HG03460 (cell line): ENCODE data around the gene CIP2A.
A peak's percentile ranks its signal among the peaks of the same experiment; 100 is the strongest.
"Not testable (repeated sequence)": the region's sequence is repeated elsewhere in the genome, so short reads cannot be mapped to it uniquely, and the experiment has no call there.

Source experiments
- ATAC-seq: cut with Tn5 transposase; IDR thresholded peaks from one replicate; pipeline ENCODE4 v1.9.1; 2021; ENCODE audit not compliant: unreplicated experiment

Gene CIP2A

GRCh38 chr3:108589081-108589997, at the start of gene CIP2A, which contains the start of gene DZIP3:
Gene CIP2A, minus strand, starts transcription at chr3:108589438. Its CDS starts 63 bp downstream, at chr3:108589375.
Gene DZIP3, plus strand, starts transcription at chr3:108589722. Its CDS starts 15,685 bp downstream, at chr3:108605407.
- peak; percentile 90 for ATAC-seq

GRCh38 chr3:108629974-108630373, 40.7 kb upstream of the CIP2A start:
- ATAC-seq, result no peak

GRCh38 chr3:108623504-108623903, 34.3 kb upstream of the CIP2A start:
- no peak for ATAC-seq

- ATAC-seq, result no peak
Measured at GRCh38 chr3:108620250-108620649, 31.0 kb upstream of the CIP2A start.

GRCh38 chr3:108616090-108616489, 26.9 kb upstream of the CIP2A start:
- ATAC-seq, result not testable (repeated sequence)

GRCh38 chr3:108610651-108611050, 21.4 kb upstream of the CIP2A start:
- no peak for ATAC-seq

GRCh38 chr3:108608750-108609149, 19.5 kb upstream of the CIP2A start:
- no peak for ATAC-seq

GRCh38 chr3:108605491-108605890, 16.3 kb upstream of the CIP2A start:
- no peak for ATAC-seq

GRCh38 chr3:108605028-108605427, 15.8 kb upstream of the CIP2A start:
- no peak for ATAC-seq

- ATAC-seq, result no peak
Measured at GRCh38 chr3:108603691-108604090, 14.5 kb upstream of the CIP2A start.

- no peak for ATAC-seq
Measured at GRCh38 chr3:108602935-108603294, 13.7 kb upstream of the CIP2A start.

- peak; percentile 70 for ATAC-seq
Measured at GRCh38 chr3:108602249-108602934, 13.2 kb upstream of the CIP2A start.

- no peak for ATAC-seq
Measured at GRCh38 chr3:108599677-108600409, 10.6 kb upstream of the CIP2A start.

GRCh38 chr3:108598375-108598774, 9.1 kb upstream of the CIP2A start:
- ATAC-seq, result no peak

GRCh38 chr3:108595321-108595720, 6.1 kb upstream of the CIP2A start:
- no peak for ATAC-seq

GRCh38 chr3:108590460-108590859, 1.2 kb upstream of the CIP2A start:
- no peak for ATAC-seq

GRCh38 chr3:108589998-108590323, 723 bp upstream of the CIP2A start:
- no peak for ATAC-seq

- ATAC-seq, result no peak
Measured at GRCh38 chr3:108588601-108589000, 637 bp downstream of the CIP2A start.

- ATAC-seq, result no peak
Measured at GRCh38 chr3:108578064-108578463, 11.2 kb downstream of the CIP2A start.

GRCh38 chr3:108569336-108569735, 19.9 kb downstream of the CIP2A start:
- no peak for ATAC-seq

GRCh38 chr3:108566599-108566998, 22.6 kb downstream of the CIP2A start:
- no peak for ATAC-seq

- ATAC-seq, result no peak
Measured at GRCh38 chr3:108565506-108565905, 23.7 kb downstream of the CIP2A start.
